Activated T-cell treated with anti-CD3 and anti-CD28 coated beads, Interleukin-2, amount 50 U/mL, for 72 hours (primary cell): ENCODE data around the gene CDH5. TPM values are rescaled to one million over a fixed set of nuclear protein-coding genes. Genes with fewer than 3 reads are reported as not detected.
A peak's percentile ranks its signal among the peaks of the same experiment; 100 is the strongest.

Experiments
- ATAC-seq, 2 donors: fragments of 150-1000 bp; cut with Tn5 transposase; replicated peaks in 1 of 2; 2 replicates each; pipeline ENCODE4 v1.10.0; 2021; ENCODE audit warnings: moderate library complexity in 2 of 2, mild to moderate bottlenecking in 1 of 2
- DNase-seq, 2 donors: peaks; one replicate each; pipeline ENCODE4 v3.0.0; 2021 to 2022; ENCODE audit warnings: mixed read lengths in 1 of 2
- H3K27ac Mint-ChIP-seq: one replicate; pipeline ENCODE4 v1.8.0; 2022; ENCODE audit warnings: mild to moderate bottlenecking, moderate library complexity, mixed read lengths
- H3K27me3 Mint-ChIP-seq: one replicate; pipeline ENCODE4 v1.8.0; 2022; ENCODE audit warnings: low read depth, mixed read lengths
- H3K36me3 Mint-ChIP-seq, 2 donors: one replicate each; pipeline ENCODE4 v1.8.0; 2022; ENCODE audit warnings: mixed read lengths in 2 of 2, mild to moderate bottlenecking in 1 of 2; ENCODE audit not compliant: insufficient read depth in 2 of 2
- H3K4me1 Mint-ChIP-seq: one replicate; pipeline ENCODE4 v1.8.0; 2022; ENCODE audit warnings: low read depth, mixed read lengths
- H3K4me3 Mint-ChIP-seq, 2 donors: one replicate each; pipeline ENCODE4 v1.8.0; 2022; ENCODE audit warnings: mild to moderate bottlenecking in 2 of 2, mixed read lengths in 2 of 2, moderate library complexity in 2 of 2
- H3K9me3 Mint-ChIP-seq, 2 donors: one replicate each; pipeline ENCODE4 v1.8.0; 2022; ENCODE audit warnings: mixed read lengths in 2 of 2
- total RNA-seq, 2 donors: library from RNA; stranded (reverse); gene quantifications; one replicate each; pipeline ENCODE4 v1.2.3, GENCODE V29; 2022

The CDH5 gene
- total RNA-seq, 2 donors from 2014 or later = not detected

GRCh38 chr16:66426112-66427035 lies 59.9 kb downstream of the CDH5 start:
- H3K36me3 Mint-ChIP-seq = no peaks in the 10 kb centered on the region
- H3K27me3 Mint-ChIP-seq = peaks cover 75% of the 10 kb centered on the region
- DNase-seq = no peak
- H3K4me3 Mint-ChIP-seq = peak overlapping the region in 1 of 2 donors; percentile 59
- ATAC-seq = peak; percentile 18 to 41
- H3K9me3 Mint-ChIP-seq = no peaks in the 10 kb centered on the region
- no peak overlapping the region for H3K27ac Mint-ChIP-seq
- H3K4me1 Mint-ChIP-seq = peaks cover 8% of the 10 kb centered on the region

- Mint-ChIP-seq H3K27ac (no peak within 1 kb of the TSS), H3K9me3 (no peaks in the 10 kb centered on the region), H3K36me3 (no peaks in the 10 kb centered on the region), H3K4me1 (peaks cover 8% of the 10 kb centered on the region), H3K27me3 (peaks cover 83% of the 10 kb centered on the region), H3K4me3 (peak within 1 kb of the TSS; percentile 21 to 59)
- DNase-seq = peak; percentile 19 to 29
- peak; percentile 60 to 69 for ATAC-seq
Measured at GRCh38 chr16:66427036-66427860, 60.8 kb downstream of the CDH5 start, which contains the start of gene BEAN1. BEAN1 (plus strand) TSS chr16:66427295; CDS start chr16:66437677, 10,382 bp downstream.

GRCh38 chr16:66427871-66428681 lies 61.6 kb downstream of the CDH5 start:
- peak; percentile 39 to 53 for ATAC-seq
- DNase-seq = peak in 1 of 2 donors; percentile 8
- Mint-ChIP-seq H3K27me3 (peaks cover 81% of the 10 kb centered on the region), H3K36me3 (no peaks in the 10 kb centered on the region), H3K9me3 (no peaks in the 10 kb centered on the region), H3K4me3 (peak overlapping the region; percentile 21 to 50), H3K4me1 (peaks cover 8% of the 10 kb centered on the region), H3K27ac (no peak overlapping the region)

- H3K27ac Mint-ChIP-seq = no peak overlapping the region
- peaks cover 8% of the 10 kb centered on the region for H3K4me1 Mint-ChIP-seq
- H3K36me3 Mint-ChIP-seq = no peaks in the 10 kb centered on the region
- DNase-seq (no peak), ATAC-seq (no peak)
- no peaks in the 10 kb centered on the region for H3K9me3 Mint-ChIP-seq
- H3K4me3 Mint-ChIP-seq = peak overlapping the region; percentile 20 to 22
- peaks cover 77% of the 10 kb centered on the region for H3K27me3 Mint-ChIP-seq
Measured at GRCh38 chr16:66428682-66429251, 62.3 kb downstream of the CDH5 start.

- DNase-seq = no peak
- Mint-ChIP-seq H3K4me3 (no peak overlapping the region), H3K27me3 (peaks cover 70% of the 10 kb centered on the region), H3K4me1 (peaks cover 8% of the 10 kb centered on the region), H3K9me3 (no peaks in the 10 kb centered on the region), H3K36me3 (no peaks in the 10 kb centered on the region), H3K27ac (no peak overlapping the region)
- ATAC-seq = no peak
Measured at GRCh38 chr16:66429290-66429962, 62.9 kb downstream of the CDH5 start.

- DNase-seq = no peak
Measured at GRCh38 chr16:66430214-66430613, 63.7 kb downstream of the CDH5 start.

GRCh38 chr16:66431760-66432159 lies 65.3 kb downstream of the CDH5 start:
- Mint-ChIP-seq H3K27ac (no peak overlapping the region), H3K27me3 (peaks cover 47% of the 10 kb centered on the region), H3K36me3 (no peaks in the 10 kb centered on the region), H3K9me3 (no peaks in the 10 kb centered on the region), H3K4me1 (peaks cover 4% of the 10 kb centered on the region), H3K4me3 (no peak overlapping the region)
- DNase-seq (no peak), ATAC-seq (no peak)

More at GRCh38 chr16:66430214-66430613, 63.7 kb downstream of the CDH5 start:
- no peak for ATAC-seq
- Mint-ChIP-seq H3K27ac (no peak overlapping the region), H3K4me3 (no peak overlapping the region), H3K4me1 (peaks cover 8% of the 10 kb centered on the region), H3K9me3 (no peaks in the 10 kb centered on the region), H3K36me3 (no peaks in the 10 kb centered on the region), H3K27me3 (peaks cover 62% of the 10 kb centered on the region)

- Mint-ChIP-seq H3K27ac (no peak overlapping the region), H3K4me1 (peaks cover 4% of the 10 kb centered on the region), H3K4me3 (no peak overlapping the region), H3K36me3 (no peaks in the 10 kb centered on the region), H3K27me3 (peaks cover 47% of the 10 kb centered on the region), H3K9me3 (no peaks in the 10 kb centered on the region)
- no peak for DNase-seq
- ATAC-seq = no peak
Measured at GRCh38 chr16:66432429-66432828, 65.9 kb downstream of the CDH5 start.

GRCh38 chr16:66434619-66435430 lies 68.3 kb downstream of the CDH5 start:
- Mint-ChIP-seq H3K27me3 (peaks cover 29% of the 10 kb centered on the region), H3K27ac (no peak overlapping the region), H3K9me3 (no peaks in the 10 kb centered on the region), H3K4me3 (no peak overlapping the region), H3K36me3 (no peaks in the 10 kb centered on the region), H3K4me1 (no peaks in the 10 kb centered on the region)
- no peak for DNase-seq
- ATAC-seq = no peak

GRCh38 chr16:66435896-66436295 lies 69.4 kb downstream of the CDH5 start:
- H3K9me3 Mint-ChIP-seq = no peaks in the 10 kb centered on the region
- ATAC-seq (no peak), DNase-seq (no peak)
- H3K27me3 Mint-ChIP-seq = peaks cover 25% of the 10 kb centered on the region
- no peak overlapping the region for H3K27ac Mint-ChIP-seq
- H3K4me3 Mint-ChIP-seq = no peak overlapping the region
- H3K4me1 Mint-ChIP-seq = no peaks in the 10 kb centered on the region
- H3K36me3 Mint-ChIP-seq = no peaks in the 10 kb centered on the region

GRCh38 chr16:66437391-66437945 lies 71.0 kb downstream of the CDH5 start:
- Mint-ChIP-seq H3K4me3 (no peak overlapping the region), H3K36me3 (no peaks in the 10 kb centered on the region), H3K27me3 (peaks cover 13% of the 10 kb centered on the region), H3K27ac (no peak overlapping the region), H3K4me1 (no peaks in the 10 kb centered on the region), H3K9me3 (no peaks in the 10 kb centered on the region)
- ATAC-seq (no peak), DNase-seq (no peak)
